HG03280 (cell line): Measurements from ENCODE around the gene CLDN4.
"Not testable (repeated sequence)": the region's sequence is repeated elsewhere in the genome, so short reads cannot be mapped to it uniquely, and the experiment has no call there.

Experiments
- ATAC-seq: cut with Tn5 transposase; IDR thresholded peaks from one replicate; pipeline ENCODE4 v1.9.1; 2021; ENCODE audit warnings: mild to moderate bottlenecking, moderate library complexity; ENCODE audit not compliant: unreplicated experiment

The CLDN4 gene

DNA sequence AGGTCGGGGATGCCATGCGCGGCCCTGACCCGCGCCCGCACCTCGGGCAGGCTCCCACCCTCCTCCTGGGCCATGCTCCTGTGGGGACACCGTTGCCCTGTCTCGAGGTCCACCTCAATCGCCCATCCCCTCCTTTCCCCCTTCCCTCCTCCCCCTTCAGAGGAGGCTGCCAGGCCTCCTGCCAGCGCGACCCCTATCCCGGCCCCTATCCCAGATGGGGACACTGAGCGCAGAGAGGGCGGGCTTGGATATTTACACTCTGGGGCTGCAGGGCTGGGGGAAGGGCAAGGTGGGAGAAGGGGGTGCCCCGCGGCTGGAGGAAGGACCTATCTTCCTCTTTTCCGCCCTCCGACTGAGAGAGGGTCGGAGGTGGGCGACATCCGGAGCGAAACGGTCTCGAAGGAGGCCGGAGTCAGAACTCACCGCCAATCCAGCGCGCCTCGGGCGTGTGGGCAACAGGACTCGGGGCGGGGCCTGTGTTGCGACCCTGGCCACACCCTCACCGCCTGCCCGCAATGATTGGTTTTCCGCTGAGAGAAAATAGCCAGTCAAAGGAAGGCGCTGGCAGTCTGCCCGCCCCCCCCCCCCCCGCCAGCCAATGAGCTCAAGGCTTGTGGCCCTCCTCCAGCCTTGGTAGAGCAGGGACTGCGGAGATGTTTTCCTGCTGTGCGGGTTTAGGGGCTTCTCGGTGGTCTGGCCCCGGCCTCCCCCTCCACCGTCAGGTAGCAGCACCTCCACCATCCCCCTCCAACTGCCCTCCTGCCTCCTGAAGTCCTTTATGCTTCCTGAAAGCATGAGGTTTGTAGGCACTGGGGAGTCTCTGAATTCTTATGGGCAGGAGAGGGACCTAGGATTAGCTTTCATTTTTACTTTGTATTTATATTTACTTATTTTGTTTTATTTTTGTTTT is 11.5 kb downstream of the CLDN4 start, which contains the start of gene METTL27:
Gene METTL27 (minus strand): TSS at position 450 of the 910 bp plus-strand sequence. CDS start 376 bp downstream, at position 74.
- peak; percentile 96 for ATAC-seq

DNA sequence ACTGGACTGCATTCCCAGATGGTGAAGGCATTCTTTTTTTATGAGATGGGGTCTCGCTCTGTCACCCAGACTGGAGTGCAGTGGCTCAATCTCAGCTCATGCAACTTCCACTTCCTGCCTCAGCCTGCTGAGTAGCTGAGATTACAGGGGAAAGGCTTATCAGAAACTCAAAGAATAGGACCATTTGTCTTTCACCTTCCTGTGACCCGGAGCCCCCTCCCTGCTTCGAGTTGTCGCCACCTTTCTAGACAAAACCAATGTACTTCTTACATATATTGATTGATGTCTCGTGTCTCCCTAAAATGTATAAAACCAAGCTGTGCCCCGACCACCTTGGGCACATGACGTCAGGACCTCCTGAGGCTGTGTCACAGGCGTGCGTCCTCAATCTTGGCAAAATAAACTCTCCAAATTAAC is 13.3 kb downstream of the CLDN4 start:
- no peak for ATAC-seq

DNA sequence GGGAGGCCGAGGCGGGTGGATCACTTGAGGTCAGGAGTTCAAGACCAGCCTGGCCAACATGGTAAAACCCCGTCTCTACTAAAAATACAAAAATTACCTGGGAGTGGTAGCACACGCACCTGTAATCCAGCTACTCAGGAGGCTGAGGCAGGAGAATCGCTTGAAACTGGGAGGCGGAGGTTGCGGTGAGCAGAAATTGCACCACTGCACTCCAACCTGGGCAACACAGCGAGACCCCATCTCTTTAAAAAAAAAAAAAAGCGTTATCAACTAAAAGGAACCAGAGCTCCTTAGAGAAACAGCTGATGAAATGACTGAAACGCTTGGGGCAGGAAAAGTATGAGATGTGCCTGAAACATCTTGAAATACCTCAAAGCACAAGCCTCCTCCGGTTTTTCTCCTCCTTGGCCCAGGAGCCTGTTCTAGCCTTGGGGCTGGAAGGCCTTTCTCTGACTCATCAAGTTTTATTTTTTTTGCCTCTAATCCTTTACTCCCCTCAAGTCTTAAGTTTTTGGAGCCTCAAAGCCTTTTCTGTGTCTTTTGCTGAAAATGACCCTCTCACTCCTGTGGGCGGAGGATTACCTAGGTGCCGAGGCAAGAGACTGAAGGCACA is 14.2 kb downstream of the CLDN4 start:
- no peak for ATAC-seq

GRCh38 chr7:73845701-73846195 is 15.0 kb downstream of the CLDN4 start:
- not testable (repeated sequence) for ATAC-seq

DNA sequence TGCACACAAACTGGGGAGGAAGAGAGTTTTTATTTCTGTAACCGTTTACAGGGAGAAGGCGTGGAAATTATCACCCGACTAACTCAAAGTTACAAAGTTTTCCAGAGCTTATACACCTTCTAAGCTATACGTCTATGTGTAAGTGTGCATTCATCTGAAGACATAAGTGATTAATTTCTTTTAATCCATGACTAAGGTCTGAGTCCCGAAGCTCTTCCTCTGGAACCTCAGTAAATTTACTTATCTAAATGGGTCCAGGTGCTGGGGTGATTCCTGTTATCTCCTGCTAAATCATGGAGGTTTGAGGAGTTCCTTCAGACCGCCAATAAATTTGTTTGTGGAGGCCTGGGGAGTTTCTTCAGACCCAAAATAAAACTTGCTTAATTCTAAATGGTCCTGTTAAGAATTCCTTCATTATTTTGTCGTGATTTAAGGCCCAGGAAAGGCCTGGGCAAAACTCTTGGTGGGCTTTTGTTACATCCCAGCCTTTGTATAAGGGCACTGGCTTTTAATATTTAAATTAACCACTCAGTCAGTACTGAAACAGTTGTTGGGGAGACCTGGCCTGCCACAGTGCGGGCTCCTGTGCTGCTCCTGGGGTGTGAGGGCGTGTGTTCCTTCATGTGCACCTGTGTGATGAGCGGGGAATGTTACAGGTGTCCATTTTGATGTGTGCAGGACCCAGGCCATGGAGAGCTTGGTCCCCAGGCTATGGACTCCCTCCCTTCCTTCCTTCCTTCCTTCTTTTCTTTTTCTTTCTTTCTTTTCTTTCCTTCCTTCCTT is 17.3 kb downstream of the CLDN4 start:
- no peak for ATAC-seq

DNA sequence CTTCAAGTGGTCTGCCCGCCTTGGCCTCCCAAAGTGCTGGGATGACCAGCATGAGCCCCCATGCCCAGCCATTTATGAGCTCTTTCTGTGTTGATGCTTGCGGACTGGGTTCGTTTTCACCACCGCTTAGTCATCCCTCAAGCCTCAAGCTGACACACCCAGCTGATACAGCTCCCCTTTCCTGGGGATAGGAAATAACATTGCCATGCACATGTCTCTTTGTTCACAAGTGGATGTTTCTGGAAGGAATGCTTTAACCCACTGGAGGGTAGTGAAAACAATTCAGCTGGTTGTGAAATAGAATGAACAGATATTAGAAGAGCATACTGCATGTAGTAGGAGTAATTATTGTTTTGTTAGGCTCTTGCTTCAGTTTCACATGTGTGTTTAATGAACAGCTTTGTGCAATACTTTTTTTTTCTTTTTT is 20.0 kb downstream of the CLDN4 start:
- no peak for ATAC-seq

DNA sequence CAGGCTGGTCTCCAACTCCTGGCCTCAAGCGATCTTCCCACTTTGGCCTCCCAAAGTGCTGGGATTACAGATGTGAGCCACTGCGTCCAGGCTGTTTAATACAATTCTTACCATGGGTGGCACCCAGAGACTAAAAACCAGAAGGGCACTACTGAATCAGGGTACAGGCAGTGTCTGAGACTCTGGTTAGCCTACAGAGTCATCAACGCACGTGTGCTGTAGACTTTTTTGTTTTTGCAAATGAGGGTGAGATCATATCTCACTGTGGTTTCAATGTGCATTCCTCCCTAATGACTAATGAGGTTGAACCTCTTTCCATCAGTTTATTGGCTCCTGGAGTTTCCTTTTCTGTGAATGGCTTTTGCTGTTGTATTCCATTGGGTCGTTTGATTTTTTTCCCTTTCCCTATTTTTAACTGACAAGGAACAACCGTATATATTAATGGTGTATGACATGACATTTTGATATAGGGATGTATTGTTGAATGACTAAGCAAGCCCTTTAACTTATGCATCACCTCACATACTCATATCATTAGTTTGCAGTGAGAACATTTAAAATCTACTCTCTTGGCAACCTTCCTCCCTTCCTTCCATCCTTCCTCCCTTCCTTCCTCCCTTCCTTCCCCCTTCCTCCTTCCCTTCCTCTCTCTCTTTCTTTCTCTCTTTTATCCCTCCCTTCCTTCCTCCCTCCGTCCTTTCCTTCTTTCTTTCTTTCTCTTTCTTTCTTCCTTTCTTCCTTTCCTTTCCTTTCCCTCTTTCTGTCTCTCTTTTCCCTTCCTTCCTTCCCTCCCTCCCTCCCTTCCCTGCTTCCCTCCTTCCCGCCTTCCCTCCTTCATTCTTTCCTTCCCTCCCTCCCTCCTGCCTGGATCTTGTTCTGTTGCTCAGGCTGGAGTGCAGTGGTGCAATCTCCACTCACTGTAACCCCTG is 20.9 kb downstream of the CLDN4 start:
- peak; percentile 81 for ATAC-seq

DNA sequence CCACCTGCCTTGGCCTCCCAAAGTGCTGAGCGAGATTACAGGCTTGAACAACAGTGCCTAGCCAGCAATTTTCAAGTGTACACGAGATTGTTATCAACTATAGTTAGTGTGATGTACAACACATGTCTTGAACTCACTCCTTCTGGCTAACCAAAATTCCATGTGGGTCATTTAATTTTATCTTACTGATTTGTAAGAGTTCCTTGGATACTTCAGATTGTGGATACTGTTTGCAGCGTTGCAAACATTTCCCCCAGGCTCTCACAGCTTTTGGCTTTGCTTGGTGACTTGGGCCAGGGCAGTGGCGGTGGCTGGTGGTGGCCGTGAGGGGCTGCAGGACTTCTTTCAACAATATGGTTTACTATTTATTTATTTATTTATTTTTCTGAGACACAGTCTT is 21.7 kb downstream of the CLDN4 start:
- ATAC-seq, result no peak

DNA sequence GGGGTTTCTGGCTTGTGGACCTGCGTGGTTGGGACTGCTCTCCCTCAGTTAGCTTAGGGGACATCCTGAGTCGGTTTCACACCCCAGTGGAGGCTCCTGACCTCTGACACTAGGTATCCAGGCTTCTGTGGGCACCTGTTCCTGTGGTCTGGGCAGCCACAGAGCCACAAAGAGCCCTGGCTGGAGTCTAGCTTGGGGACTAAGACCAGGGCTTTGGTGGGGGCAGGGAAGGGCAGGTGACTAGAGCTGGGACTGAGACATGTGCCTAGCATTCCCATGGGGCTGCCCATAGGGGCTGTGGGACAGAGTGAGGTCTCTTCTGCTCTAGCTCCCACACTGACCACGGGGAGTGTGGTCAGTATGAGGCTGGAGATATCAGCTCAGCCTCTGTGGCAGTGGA is 26.1 kb downstream of the CLDN4 start:
- no peak for ATAC-seq

GRCh38 chr7:73858807-73859206 is 28.0 kb downstream of the CLDN4 start:
- ATAC-seq, result no peak

- no peak for ATAC-seq
Observed at GRCh38 chr7:73860859-73861258, 30.1 kb downstream of the CLDN4 start, which contains the start of gene TMEM270. Gene TMEM270, plus strand, starts transcription at chr7:73861159. Its CDS starts 36 bp downstream, at chr7:73861195.

DNA sequence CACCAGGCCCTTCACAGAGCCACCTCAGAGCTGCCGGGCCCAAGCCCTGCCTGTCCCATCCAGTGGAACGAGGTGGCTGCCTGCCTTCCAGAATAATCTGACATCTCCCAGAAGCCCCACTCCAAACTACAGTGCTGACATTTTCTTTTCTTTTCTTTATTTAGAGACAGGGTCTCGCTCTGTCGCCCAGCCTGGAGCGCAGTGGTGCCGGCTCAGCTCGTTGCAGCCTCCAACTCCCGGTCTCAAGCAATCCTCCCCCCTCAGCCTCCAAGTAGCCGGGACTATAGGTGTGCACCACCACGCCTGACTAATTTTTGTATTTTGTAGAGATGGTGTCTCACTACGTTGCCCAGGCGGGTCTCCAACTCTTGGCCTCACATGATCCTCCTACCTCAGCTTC is 30.5 kb downstream of the CLDN4 start:
- ATAC-seq, result no peak

GRCh38 chr7:73864981-73865711 is 34.4 kb downstream of the CLDN4 start:
- no peak for ATAC-seq

GRCh38 chr7:73865738-73866445 is 35.1 kb downstream of the CLDN4 start:
- no peak for ATAC-seq

GRCh38 chr7:73866446-73866767 is 35.6 kb downstream of the CLDN4 start:
- no peak for ATAC-seq

GRCh38 chr7:73869011-73869798 is 38.4 kb downstream of the CLDN4 start:
- ATAC-seq, result no peak

DNA sequence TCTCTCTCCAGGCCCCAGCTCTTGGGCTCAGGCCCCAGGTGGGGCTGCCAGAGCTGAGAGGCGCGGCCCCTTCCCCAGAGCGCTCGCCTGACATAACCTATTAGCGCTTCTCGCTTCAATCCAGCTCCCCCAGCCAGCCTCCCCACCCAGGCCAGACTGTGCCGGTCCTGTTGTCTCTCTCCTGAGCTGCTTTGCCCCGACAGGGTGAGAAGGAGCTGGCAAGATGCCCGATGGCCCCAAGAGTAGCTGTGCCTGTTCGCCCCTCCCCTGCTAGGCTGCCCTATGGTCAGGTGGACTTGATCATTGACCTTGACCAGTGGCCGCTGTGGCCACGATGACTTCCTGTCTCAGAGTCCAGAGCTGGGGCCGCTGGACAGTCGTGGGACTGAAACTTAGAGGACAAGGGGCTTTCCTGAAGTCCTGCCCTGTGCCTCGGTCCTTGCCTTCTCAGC is 39.3 kb downstream of the CLDN4 start:
- no peak for ATAC-seq
